GDM1 (cell line): ENCODE data around the gene PHACTR3.

Experiments
- DNase-seq: peaks from one replicate; lab custom pipeline; 2025; lab: John Stamatoyannopoulos, UW

PHACTR3 gene

DNA sequence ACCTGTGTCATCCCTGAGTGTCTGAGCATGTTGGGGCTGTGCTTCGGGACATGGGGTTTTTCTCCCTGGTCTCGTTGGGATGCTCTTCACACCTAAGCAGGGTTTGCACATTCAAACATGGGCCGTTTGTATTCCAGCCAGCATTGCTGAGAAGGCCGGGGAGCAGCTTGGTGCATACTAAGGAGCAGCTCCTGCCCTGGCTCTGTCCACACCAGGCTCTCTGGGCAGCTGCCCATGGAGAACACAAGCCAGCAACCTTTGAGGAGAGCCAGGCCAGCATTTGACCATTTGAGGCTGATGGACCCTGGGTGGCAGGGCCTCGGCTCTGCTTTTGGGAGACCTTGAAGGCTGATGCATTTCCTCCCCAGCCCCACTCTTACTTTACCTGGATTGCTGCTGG lies 92.1 kb downstream of the PHACTR3 start:
- no peak for DNase-seq

DNA sequence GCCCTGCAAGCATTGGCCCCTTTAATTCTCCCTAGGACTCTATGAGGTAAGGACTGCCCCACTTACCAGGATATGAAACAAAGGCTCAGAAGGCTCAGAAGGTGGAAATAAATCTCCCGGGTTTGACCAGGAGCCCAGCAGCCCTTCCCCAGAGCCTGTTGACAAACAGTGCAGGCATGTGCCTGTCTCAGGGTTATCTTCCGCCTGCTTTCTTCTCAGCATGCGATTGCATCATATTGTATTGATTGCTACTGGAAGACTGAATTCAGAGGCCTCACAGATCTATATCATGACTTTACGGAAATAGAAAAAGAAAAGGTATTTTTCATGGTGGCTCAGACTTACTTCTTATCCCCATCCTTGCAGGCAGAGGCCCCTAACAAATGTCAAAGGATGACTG lies 92.7 kb downstream of the PHACTR3 start:
- no peak for DNase-seq

DNA sequence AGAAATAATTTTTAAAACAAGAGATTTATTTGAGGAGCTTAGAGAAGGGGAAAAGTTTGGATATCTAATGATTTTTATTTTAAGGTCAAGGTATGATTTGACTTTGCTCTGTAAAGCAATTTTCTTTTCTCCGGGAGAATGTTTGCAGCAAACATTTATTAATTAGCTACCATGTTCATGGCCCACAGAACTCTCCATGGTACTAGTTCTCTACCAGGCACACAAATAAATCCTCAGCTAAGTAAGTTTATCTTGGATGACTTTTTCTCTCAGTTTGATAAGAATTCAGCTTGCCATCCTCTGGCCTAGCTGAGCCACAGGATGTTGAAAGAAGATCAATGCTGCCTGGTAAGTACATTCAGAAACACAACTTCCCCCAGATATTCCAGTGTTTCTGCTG lies 94.3 kb downstream of the PHACTR3 start:
- DNase-seq, result no peak

DNA sequence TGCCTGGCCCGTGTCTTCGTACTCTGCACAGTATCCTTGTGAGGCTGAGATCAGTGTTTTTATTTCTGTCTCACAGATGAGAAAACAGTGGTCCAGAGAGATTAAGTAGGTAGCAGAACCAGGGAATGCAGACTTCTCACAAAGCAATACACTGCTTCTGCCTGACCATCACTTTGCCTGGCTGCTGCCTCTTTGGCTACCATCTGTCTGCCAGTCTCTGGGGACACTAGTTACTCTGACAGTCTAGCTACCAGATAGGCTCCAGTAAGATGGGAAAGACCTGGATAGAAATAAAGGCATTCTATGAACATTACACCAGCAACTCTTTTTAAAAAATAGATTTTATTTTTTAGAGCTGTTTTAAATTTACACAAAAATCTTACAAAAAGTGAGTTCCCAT lies 96.9 kb downstream of the PHACTR3 start:
- DNase-seq, result no peak

DNA sequence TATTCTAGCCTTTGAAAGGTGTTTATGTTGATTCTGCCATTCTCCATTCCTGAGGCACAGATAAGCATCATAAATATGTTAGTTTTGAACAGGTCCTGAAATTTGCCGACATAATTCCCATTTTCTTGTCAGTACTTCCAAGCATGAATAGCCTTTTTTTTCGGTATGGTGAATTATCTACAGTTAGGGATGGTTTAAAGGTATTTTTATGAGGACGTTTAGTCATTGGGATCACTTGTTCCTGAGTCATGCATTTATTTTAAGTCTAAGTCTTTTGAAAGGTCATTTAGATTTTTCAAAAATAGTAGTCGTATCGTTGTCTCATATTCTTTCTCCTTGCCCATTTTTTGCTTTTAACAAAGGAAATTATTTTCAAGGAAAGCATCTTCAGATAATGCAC lies 98.7 kb downstream of the PHACTR3 start:
- DNase-seq, result no peak

DNA sequence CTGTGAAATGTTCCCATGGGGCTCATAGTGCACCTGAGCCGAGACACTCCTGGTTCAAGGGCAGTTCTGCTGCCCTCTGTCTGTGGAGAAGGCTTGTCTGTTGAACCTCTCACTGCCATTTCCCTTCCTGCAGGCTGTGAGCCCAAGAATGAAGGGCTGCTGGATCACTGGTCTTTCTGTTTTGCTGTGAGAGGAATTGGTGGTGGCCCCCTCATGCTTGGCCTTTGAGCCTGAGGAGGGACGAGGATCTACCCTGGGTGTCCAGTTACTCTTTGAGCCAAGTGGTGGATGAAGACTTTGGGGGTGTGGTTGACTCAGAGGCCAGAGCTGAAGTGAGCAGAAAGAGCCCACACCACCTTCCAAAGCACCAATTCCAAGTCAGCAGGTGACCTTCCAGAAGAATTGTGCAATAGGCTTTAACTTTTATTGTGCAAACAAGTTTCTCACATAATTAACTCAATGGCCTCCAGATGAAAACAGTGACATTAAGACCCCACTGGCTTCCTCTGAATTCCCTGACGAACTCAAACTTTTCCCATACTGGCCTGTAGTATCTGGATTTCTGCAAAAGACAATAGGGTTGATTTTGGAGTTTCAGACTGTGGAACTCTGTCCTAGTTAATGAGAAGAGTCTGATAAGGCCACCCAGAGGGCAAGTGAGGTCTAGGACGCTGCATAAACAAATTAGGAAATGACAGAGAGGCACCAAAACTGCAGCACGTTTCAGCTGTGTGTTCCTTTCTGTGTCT lies 101.5 kb downstream of the PHACTR3 start:
- no peak for DNase-seq

DNA sequence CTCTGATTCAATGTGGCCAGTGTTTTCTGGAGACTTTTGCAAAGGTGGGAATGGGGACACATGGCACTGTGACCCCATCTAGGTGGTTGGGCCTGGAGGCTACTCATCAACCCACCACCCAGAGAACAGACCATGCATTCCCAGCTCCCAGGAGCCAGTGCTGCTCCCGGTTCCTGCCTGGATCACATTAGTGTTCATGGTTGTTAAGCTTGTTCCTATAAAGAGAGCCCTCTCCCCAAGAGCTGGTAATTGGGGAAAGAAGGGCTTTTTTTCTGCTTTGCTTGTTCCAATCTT lies 102.0 kb downstream of the PHACTR3 start:
- no peak for DNase-seq

DNA sequence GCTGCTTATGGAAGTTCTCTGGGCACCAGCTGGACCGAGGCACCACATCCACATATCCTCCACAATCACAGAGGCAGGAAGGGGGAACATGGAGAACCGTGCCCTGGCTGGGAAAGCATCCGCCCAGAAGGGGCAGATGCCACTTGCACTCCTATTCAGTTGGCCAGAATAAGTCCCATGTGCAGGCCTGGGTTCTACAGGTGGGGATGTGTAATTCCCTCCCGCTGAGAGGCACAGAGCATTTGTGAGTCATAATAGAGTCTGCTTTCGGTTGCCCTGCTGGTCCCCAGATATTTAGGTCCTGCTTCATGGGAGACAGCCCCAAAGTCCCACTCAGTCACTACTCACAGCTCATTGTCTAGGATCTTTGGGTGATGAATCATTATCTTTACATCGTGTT lies 104.0 kb downstream of the PHACTR3 start:
- no peak for DNase-seq

DNA sequence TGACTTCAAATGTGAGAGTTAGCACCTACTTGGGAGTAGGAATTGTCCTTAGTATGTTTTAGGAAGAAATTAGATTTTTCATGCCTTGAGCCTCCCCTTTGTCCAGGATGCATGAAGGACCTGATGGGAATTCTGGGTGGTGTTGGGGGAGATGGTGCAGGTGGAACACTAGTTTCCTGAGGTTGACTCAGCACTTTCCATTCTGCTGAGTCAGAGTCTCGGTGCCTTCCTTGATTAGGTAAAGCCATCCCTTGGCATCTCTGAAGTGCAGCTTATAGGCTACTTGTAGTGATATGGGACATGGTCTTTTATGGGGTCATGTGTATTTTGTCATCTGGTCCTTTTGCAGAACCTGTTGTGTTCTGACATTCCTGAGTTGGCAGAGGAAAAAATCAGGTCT lies 105.3 kb downstream of the PHACTR3 start:
- DNase-seq, result no peak

DNA sequence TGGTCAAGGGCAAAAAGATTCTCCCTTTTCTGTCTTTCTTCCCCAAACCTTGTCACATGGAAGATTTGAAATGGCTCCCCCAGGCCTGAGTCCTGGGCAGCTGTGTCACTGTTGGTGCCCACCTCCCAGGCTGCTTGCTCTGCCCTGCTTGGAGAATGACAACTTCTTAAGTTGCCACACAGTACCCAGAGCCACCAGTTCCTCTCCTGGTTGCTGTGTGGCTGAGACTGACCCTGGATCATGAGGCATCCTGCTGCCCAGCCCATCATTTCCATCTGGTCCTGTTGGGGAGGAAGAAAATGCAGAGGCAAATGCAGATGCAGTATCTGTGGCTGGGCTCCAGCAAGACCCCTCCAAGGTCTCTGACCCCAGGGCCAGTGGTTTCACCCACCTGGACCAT lies 113.7 kb downstream of the PHACTR3 start:
- DNase-seq, result no peak

DNA sequence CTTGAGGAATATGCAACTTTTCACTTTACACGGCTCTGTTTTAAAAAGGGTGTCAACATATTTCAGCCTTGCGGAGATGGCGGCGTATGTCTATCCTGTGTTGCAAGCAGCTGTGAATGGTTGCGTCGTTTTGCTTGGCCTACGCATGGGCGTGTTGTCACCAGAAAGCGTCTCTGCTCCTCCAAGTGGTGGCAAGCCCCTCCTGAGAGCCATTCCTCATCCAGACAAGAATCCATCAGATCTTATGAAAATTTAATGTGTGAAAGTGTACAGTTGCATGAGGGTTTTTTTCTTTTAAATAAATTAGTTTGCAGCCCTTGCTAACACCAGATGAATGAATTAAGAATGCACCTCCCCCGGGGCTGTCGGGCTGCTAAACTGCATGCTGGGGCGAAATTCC lies 114.4 kb downstream of the PHACTR3 start:
- no peak for DNase-seq

DNA sequence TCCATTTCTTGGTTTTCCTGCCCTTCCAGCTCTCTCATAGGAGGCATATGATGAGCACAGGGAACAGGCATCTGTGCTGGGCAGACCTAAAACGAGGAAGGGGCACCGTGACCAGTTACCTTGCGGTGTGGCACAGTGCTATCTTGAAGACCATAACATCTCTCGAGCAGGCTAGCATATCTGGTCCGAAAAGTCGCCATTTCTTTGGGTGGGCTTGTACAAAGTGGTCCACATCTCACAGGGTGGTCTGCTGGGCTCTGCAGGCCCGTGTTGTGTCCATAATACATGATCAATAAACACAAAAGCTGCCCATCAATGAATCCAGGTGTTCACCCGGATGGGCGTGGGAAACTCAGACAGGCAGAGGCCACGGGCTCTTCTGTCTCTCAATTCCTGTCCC lies 115.7 kb downstream of the PHACTR3 start:
- no peak for DNase-seq

DNA sequence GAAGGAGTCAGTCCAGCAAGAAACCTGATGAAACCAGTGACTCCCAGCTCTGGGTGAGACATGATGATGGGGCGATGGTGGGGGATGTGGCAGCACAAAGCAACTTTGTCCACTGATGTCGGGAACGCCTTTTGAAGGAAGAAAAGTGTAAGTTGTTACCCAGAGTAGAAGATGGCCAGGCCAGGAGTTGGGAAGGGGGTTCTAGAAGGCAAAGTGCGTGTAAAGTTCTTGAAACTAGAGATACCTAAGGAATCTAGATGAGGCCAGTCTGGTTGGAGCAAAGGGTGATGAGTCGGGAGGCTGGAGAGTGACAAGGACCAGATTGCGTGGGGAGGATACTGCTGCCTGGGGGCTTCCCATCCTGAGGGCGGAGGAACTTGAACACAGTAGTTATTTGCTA lies 117.0 kb downstream of the PHACTR3 start:
- DNase-seq, result no peak

DNA sequence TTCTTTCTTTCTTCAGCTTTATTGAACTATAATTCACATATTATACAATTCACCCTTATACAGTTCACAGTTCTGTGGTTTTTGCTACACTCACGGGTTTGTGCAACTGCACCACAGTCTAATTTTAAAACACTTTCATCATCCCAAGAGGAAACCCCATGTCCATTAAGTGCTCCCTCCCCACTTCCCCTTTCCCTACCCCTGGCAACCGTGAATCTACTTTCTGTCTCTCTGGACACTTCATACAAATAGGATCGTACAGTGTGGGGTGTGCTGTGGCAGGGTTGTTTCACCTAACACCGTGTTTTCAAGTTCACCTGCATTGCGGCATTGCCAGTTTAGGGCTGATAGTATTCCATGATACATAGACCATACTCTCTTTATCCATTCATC lies 118.8 kb downstream of the PHACTR3 start:
- peak; percentile 13 for DNase-seq

DNA sequence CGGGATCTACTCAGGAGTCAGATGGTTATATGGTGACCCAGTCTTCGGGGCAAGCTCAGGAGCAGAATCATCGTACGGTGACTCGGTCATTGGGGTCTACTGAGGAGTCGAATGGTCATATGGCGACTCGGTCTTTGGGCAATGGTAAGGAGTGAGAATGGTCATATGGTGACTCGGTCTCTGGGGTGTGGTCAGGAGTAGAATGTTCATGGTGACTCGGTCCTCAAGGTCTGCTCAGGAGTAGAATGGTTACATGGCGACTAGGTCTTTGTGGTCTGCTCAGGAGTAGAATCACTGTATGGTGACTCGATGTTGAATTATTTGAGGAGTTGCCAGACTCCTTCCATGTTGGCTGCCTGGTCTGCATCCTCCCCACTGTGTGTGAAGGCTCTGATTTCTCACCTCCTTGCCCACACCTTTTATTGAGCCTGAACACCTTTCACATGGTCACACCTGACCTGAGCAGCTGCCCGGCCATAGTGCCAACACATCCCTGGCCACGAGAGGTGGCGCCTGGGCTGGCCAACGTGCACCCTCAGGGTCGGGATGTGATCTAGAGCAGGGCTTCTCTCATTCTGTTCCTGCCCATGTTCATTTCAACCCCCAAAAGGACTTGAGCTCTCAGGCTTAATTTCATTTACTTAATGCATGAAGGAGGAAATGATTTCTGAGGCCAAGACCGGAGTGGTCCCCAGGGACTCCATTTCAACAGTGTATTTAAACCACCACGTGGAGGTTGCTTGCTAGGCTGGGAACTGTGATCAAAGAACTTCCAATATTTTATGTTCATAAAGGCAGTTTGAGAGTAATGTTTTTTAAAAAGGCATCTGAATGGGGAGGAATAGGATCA lies 119.5 kb downstream of the PHACTR3 start:
- DNase-seq, result no peak

DNA sequence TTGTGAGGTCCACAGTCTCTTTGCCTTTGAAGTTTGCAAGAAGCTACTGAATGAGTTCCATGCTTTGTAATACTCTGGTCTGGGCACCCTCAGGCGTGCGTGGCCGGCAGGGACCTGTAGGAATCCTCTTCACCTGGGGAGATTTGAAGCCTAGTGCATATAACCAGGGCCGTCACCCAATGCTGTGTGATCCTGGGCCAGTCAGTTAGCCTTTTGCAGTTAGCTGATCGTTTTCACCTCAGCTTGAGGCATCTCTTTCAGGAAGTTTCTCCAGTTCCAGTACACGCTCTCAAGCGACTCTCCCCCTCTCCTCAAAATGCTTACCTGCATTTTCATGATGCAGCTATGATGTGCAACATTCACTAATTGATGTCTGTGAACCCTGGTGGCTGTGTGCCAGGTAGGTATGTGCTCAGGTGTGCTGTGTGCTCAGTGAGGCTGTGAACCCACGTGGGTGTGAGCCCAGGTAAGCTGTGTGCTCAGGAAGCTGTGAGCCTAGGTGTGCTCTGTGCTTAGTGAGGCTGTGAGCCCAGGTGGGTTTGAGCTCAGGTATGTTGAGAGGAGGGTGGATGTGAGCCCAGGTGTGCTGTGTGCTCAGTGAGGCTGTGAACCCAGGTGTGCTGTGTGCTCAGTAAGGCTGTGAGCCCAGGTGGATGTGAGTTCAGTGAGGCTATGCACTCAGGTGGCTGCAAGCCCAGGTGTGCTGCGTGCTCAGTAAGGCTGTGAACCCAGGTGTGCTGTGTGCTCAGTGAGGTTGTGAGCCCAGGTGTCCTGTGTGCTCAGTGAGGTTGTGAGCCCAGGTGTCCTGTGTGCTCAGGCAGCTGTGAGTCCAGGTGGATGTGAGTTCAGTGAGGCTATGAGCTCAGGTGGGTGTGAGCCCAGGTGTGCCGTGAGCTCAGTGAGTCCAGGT lies 120.4 kb downstream of the PHACTR3 start:
- DNase-seq, result no peak

DNA sequence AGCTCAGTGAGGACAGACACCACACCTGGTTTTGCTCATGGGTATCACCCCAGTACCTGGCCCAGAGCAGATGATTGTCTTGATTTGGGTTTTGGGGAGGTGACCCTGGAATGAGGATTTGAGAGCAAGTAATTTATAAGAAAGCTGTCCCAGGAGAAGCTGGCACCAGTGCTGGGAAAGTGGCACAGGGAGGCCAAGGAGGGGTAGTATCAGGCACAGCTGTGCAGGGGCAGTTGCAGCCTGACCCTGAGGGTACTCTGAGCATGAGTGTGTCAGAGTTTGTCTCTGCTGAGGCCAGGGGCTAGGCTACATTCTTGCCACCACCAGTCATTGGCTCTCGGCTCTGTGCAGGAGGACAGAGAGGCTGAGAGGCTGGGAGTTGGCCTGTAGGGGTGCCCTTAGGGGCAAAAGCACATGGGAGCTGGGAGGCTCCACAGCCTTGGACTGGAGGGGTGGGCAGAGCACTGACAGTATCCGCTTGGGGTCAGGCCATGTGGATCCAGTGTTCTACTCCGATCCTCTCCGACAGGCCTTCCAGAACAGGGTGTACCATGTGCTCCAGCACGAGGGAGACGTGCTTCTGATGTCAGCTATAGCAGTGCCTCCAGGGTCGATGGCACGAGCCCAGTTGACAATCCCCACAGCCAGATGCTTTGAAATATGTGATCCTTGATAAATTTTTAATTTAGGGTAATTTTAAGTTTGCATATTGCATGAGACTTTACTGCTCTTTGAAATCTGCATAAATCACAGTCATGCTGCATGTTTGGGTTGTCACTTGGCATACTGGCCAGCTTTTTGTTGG lies 121.3 kb downstream of the PHACTR3 start:
- no peak for DNase-seq

DNA sequence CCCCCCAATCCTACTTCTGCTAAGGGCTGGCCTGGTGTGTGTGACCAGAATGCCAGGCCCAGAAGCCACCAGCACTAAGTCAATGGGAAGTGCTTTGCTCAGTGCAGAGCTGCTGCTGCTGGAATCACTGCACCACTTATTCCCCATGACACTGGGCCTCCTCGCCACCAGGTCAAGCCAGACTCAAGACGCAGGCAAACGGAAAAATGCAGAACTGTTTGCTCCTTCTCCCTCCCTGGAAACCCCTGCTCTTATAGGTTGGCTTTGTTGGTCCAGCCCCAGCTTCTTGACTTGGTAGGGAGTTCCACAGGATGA lies 121.9 kb downstream of the PHACTR3 start:
- no peak for DNase-seq

DNA sequence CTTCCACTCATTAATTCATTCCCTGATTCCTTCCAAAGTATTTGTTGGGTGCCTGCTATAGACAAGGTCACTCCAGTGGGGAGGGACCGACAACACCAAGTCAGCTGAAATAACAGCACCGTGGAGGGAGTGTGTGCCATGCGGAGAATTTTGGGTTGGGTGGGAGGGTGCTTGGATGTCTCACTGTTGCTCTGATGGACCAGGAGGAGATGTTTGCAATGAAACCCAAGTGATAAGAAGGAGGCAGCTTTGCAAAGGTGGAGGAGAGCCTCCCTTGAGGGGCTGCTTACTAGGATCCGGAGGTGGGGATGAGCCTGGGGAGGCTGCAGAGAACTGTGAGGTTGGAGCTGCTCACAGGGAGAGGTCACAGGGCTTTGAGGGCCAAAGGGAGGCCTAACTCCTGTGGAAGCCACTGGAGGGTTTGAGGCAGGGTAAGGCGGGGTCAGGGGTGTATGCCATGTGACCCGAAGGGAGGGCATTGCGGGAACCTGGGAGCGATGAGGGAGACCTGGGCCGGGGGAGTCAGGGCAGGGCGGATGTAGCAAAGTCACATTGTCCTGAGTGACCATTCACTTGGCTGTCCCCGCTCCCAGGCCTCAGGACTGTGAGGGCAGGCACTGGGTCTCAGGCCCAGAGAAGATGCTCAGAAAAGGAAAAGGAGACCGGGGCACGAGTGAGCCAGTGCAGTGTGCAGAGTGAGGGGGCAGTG lies 124.5 kb downstream of the PHACTR3 start:
- DNase-seq, result no peak

DNA sequence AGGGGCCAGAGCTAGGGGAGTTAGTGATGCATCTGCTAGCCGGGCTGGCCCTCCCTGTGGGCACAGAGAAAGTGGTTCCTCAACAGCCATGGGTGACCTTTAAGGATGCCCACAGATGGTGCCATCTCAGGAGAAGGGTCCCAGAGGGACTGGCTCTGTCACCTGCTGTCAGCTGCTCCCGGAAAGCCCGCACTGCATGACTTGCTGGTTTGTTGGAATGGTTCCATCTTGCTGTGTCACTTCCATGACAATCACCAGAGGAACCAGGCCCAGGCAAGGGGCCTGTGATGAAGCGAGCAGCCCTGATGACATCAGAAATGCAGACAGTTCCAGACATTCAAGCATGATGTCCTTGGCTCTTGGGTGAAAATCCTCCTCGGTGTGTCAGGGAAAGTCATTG lies 125.2 kb downstream of the PHACTR3 start:
- no peak for DNase-seq

DNA sequence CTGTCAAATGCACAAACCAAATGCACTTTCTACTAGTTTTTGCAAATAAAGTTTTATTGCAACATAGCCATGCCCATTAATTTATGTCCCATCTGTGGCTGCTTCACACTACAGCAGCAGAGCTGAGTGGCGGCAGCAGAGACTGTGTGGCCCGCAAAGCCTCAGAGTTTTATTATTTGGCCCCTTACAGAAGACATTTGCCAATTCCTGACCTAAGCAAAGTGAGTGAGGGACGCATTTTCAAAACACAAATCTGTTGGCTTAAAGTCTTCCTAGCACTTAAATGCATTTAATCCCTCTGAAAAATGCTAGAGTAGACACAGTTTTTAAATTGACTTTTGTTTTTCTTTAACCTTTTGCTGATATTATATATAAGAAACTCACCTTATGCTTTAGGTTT lies 126.4 kb downstream of the PHACTR3 start:
- no peak for DNase-seq
